ENCODE measurements around the gene C2orf72.

C2orf72 gene

GRCh38 chr2:231068525-231069222, 31.4 kb downstream of the C2orf72 start:
- H3K27ac ChIP-seq: no peak overlapping the region
- no peaks in the 10 kb centered on the region for H3K27me3 ChIP-seq
- TF ChIP-seq, protein P1, sequence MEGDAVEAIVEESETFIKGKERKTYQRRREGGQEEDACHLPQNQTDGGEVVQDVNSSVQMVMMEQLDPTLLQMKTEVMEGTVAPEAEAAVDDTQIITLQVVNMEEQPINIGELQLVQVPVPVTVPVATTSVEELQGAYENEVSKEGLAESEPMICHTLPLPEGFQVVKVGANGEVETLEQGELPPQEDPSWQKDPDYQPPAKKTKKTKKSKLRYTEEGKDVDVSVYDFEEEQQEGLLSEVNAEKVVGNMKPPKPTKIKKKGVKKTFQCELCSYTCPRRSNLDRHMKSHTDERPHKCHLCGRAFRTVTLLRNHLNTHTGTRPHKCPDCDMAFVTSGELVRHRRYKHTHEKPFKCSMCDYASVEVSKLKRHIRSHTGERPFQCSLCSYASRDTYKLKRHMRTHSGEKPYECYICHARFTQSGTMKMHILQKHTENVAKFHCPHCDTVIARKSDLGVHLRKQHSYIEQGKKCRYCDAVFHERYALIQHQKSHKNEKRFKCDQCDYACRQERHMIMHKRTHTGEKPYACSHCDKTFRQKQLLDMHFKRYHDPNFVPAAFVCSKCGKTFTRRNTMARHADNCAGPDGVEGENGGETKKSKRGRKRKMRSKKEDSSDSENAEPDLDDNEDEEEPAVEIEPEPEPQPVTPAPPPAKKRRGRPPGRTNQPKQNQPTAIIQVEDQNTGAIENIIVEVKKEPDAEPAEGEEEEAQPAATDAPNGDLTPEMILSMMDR (IDR thresholded peaks at IDR 0.05): no peak
- H3K9me3 ChIP-seq: no peaks in the 10 kb centered on the region
- intact Hi-C loops (cut with DNase I; ENCODE audit: low total_unique reads): no loop called here
- no peak overlapping the region for H3K4me3 ChIP-seq
- H3K4me1 ChIP-seq: no peaks in the 10 kb centered on the region
- DNase-seq: no peak
- H3K36me3 ChIP-seq: peaks cover 70 to 88% (median 83%) of the 10 kb centered on the region in 3 donors

DNA sequence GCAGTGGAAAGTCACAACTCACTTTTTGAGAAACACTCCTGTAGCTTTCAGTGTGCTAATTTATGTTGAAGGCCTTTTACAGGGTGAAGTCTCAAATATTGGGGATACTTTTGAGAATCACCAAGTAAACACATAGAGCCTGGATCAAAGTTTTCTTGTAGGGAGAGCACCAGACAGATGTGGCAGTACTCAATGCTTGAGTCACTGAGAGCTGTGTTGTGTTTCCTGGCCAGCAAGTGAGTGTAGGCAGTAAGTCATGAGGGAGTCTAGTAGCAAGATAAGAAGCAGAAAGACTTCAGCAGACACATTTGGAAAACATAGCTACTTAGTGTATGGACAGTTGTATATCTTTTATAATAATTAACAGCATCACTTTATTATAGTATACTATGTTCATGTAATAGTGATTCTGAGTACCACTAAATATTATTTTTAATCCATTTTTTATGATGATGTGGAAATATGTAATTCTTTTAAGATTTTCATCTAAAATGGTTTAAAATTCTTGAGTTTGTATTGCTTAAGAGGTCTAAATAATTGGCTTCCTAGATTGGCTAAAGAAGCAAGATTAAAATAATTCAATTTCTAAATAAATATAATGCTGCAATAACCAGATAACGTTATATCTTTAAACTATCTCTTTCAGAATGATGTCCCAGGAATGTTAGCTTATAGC, 32.2 kb downstream of the C2orf72 start:
- no peak for DNase-seq
- no peaks in the 10 kb centered on the region for H3K4me1 ChIP-seq
- H3K9me3 ChIP-seq: no peaks in the 10 kb centered on the region
- intact Hi-C loops (cut with DNase I; ENCODE audit: low total_unique reads): no loop called here
- TF ChIP-seq, protein P1 (IDR thresholded peaks at IDR 0.05): no peak
- H3K36me3 ChIP-seq: peaks cover 62 to 80% (median 76%) of the 10 kb centered on the region in 3 donors
- no peaks in the 10 kb centered on the region for H3K27me3 ChIP-seq
- H3K4me3 ChIP-seq: no peak overlapping the region
- no peak overlapping the region for H3K27ac ChIP-seq

DNA sequence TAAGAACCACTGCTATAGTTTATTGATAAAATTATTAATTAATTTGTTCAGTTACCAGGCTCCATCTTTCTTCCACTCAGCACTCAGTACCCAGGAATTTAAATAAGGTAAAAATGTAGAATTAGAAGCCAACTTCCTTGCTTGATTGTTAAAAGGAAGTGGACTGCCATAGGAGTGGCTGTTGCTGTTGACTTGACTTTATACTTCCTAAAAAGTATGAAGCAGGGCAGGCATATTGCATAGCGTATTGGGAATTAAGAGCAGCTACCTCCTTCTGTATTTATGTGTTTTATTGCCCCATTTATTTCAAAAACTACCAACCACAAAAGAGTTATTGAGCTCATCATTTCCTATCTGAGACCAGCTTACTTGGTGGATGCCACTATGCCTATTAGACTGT, 47.2 kb downstream of the C2orf72 start:
- intact Hi-C loops (cut with DNase I; ENCODE audit: low total_unique reads): no loop called here
- Histone ChIP-seq H3K27ac (no peak overlapping the region), H3K27me3 (no peaks in the 10 kb centered on the region), H3K4me1 (no peaks in the 10 kb centered on the region), H3K36me3 (peaks cover 90 to 100% (median 95%) of the 10 kb centered on the region in 3 donors), H3K4me3 (no peak overlapping the region), H3K9me3 (no peaks in the 10 kb centered on the region)
- no peak for DNase-seq
- TF ChIP-seq, protein P1 (IDR thresholded peaks at IDR 0.05): no peak

- Histone ChIP-seq H3K27me3 (no peaks in the 10 kb centered on the region), H3K4me1 (no peaks in the 10 kb centered on the region), H3K9me3 (no peaks in the 10 kb centered on the region), H3K4me3 (no peak overlapping the region), H3K27ac (no peak overlapping the region), H3K36me3 (peaks cover 49 to 91% (median 84%) of the 10 kb centered on the region in 3 donors)
- TF ChIP-seq, protein P1 (IDR thresholded peaks at IDR 0.05): no peak
- intact Hi-C loops (cut with DNase I; ENCODE audit: low total_unique reads): no loop called here
- no peak for DNase-seq
Observed at GRCh38 chr2:231088754-231089153, 51.4 kb downstream of the C2orf72 start.

- Histone ChIP-seq H3K4me3 (no peak overlapping the region), H3K27ac (no peak overlapping the region), H3K9me3 (no peaks in the 10 kb centered on the region), H3K27me3 (no peaks in the 10 kb centered on the region), H3K4me1 (no peaks in the 10 kb centered on the region), H3K36me3 (peaks cover 23 to 85% (median 67%) of the 10 kb centered on the region in 3 donors)
- intact Hi-C loops (cut with DNase I; ENCODE audit: low total_unique reads): no loop called here
- TF ChIP-seq, protein P1 (IDR thresholded peaks at IDR 0.05): no peak
- DNase-seq: no peak
Observed at GRCh38 chr2:231093933-231094332, 56.6 kb downstream of the C2orf72 start.
